Pancreas (tissue), 10 donors: Measurements from ENCODE around the gene FAM76B. TPM values are rescaled to one million over a fixed set of nuclear protein-coding genes. Genes with fewer than 3 reads are reported as not detected.

ENCODE experiments used
- ATAC-seq, 4 donors: fragments of 200-7000 bp; cut with Tn5 transposase; one replicate each; pipeline versions ENCODE4 v1.8.0 to v1.9.1; 2020; ENCODE audit warnings: mild to moderate bottlenecking in 4 of 4, moderate library complexity in 4 of 4
- DNase-seq, 6 donors: peaks; one replicate each; pipeline ENCODE4 v3.0.0-alpha.2; 2020
- FAIRE-seq: peaks from 2 replicates; lab custom pipeline; 2012; peaks lifted over from hg19 to GRCh38; lab: Jason Lieb, UNC
- H3K27ac ChIP-seq, 4 donors: fragments of 200-600 bp; sonication (generic); 1 replicate in 3 of 4; 2 replicates in 1 of 4; pipeline versions ENCODE4 v1.5.0 to v1.8.0; 2020
- H3K27me3 ChIP-seq, 4 donors: fragments of 200-600 bp; one replicate each; pipeline ENCODE4 v1.8.0; 2021
- H3K36me3 ChIP-seq, 3 donors: fragments of 200-600 bp; sonication (generic) in 1 of 3; one replicate each; pipeline versions ENCODE4 v1.5.0 to v1.8.0; 2020 to 2021
- H3K4me1 ChIP-seq, 3 donors: fragments of 200-600 bp; one replicate each; pipeline ENCODE4 v1.8.0; 2021
- H3K4me3 ChIP-seq, 4 donors: fragments of 200-600 bp; sonication (generic) in 2 of 4; one replicate each; pipeline versions ENCODE4 v1.5.0 to v1.8.0; 2020 to 2021
- H3K9me3 ChIP-seq, 4 donors: fragments of 200-600 bp; one replicate each; pipeline ENCODE4 v1.8.0; 2021
- CTCF ChIP-seq, 4 donors: fragments of 200-600 bp; sonication (generic) in 3 of 4; IDR thresholded peaks; one replicate each; pipeline versions ENCODE4 v1.5.0 to v1.8.0; 2021; ENCODE audit warnings: antibody characterized with exemption in 4 of 4
- WGBS, 2 donors: extraction: QIAGEN DNeasy Blood & Tissue Kit; methylation state at CpG; one replicate each; pipeline ENCODE4 v1.1.7; 2013; 5-methylcytosine and 5-hydroxymethylcytosine counted together
- intact Hi-C, 3 donors: fragments of 100-400 bp; cut with DNase I; formaldehyde crosslinking; loops; one replicate each; pipeline versions ENCODE4 v1.11.1 to v1.14.2; 2022
- polyA plus RNA-seq, 2 donors: library from polyadenylated mRNA; stranded (reverse); fragments of 200-250 nt; gene quantifications; one replicate each; pipeline ENCODE4 v1.2.3, GENCODE V29; 2013
- total RNA-seq, 6 donors: library from RNA; stranded (reverse); fragmentation: NEBNext Ultra II Directional in 4 of 6; extraction: Animal tissue kit (Norgen Biotek cat#: 25700) in 4 of 6; gene quantifications; one replicate each; pipeline versions ENCODE4 v1.2.1 to v1.2.4, GENCODE V29; 2021 to 2023
- donor health status: healthy with polysubstance abuse.
- donor health status: DM: no; HTN: no; CAD: no; lungs with moderate emphysema.
- donor health status: DM: no; HTN: no; CAD: no.
- donor health status: control.
- donor health status: control.
- donor health status: Bipolar disorder and iron deficiency.
- donor health status: DM: yes; HTN: yes; CAD: no.
- donor health status: DM: no; HTN: no; CAD: no.
- donor health status: DM: no; HTN: no; CAD: no.
- donor health status: DM: yes; HTN: yes; CAD: no.

The FAM76B gene
- total and polyA plus RNA-seq, 8 donors = 7.1 to 16.7 (median 9.3) TPM

GRCh38 chr11:95762534-95762933, 27.0 kb downstream of the FAM76B start:
- FAIRE-seq = no peak
- intact Hi-C loops = loop anchor here in 2 of 3 donors (5.0 kb wide), 2 partner anchors 605 to 610 kb away; no protein-coding TSS in a partner anchor
- Histone ChIP-seq H3K9me3 (no peaks in the 10 kb centered on the region), H3K4me3 (no peak overlapping the region), H3K27ac (no peak overlapping the region), H3K4me1 (no peaks in the 10 kb centered on the region), H3K36me3 (no peaks in the 10 kb centered on the region), H3K27me3 (no peaks in the 10 kb centered on the region)
- DNase-seq = no peak
- no peak for ATAC-seq
- 78 to 88% methylated on average over 3 of the region's 3 CpGs for WGBS, 2 donors
- TF ChIP-seq CTCF (IDR thresholded peaks at IDR 0.05) = no peak

- ATAC-seq = no peak
- FAIRE-seq = no peak
- no peaks in the 10 kb centered on the region for H3K36me3 ChIP-seq
- no peaks in the 10 kb centered on the region for H3K9me3 ChIP-seq
- H3K27me3 ChIP-seq = no peaks in the 10 kb centered on the region
- intact Hi-C loops = loop anchor here in 2 of 3 donors (5.0 kb wide), 2 partner anchors 604 to 609 kb away; no protein-coding TSS in a partner anchor
- H3K27ac ChIP-seq = no peak overlapping the region
- no peaks in the 10 kb centered on the region for H3K4me1 ChIP-seq
- no peak for DNase-seq
- 80% methylated on average over 1 of the region's 1 CpG for WGBS, 2 donors
- no peak for TF ChIP-seq CTCF (IDR thresholded peaks at IDR 0.05)
- H3K4me3 ChIP-seq = no peak overlapping the region
These were observed 28.6 kb downstream of the FAM76B start for GRCh38 chr11:95760941-95761340.

DNA sequence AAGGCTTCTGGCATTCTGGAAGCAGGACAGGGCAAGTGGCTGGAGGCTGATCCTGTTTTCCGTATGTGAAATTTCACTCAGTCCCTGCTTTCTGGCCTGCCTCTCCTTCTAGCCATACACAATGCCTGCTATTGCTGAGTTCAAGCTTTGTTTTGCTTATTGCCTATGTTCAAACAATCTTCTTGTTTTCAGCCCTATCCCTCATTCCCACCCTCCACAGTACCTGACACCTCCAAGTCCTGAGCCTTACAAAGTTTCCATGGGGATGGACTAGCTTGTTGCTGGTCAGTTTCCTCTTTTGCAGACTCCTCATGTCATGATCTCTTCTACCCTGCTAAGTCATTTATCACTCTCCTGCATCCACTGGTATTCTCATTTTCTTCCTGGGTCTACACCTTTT, 38.1 kb downstream of the FAM76B start:
- H3K9me3 ChIP-seq = no peaks in the 10 kb centered on the region
- FAIRE-seq (no peak), ATAC-seq (no peak)

DNA sequence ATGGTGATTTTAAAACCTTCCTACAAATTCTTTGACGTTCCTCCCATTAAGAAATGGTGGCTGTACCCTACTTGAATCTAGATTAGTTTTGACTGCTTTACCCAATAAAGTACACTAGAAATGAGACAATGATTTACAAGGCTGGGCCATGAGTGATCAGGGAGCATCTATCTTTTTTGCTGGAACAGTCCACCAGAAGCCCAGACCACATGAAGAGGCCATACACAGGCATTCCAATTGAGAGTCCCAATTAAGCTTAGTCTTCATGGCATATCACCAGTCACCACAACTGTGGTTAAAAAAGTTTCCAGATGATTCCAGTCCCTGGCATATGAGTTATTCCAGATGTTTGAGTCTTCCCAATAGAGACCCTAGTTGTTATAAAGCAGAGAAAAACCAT, 39.5 kb downstream of the FAM76B start:
- Histone ChIP-seq H3K36me3 (no peaks in the 10 kb centered on the region), H3K27me3 (no peaks in the 10 kb centered on the region), H3K9me3 (no peaks in the 10 kb centered on the region), H3K27ac (no peak overlapping the region), H3K4me3 (no peak overlapping the region), H3K4me1 (no peaks in the 10 kb centered on the region)
- FAIRE-seq (no peak), DNase-seq (no peak), ATAC-seq (no peak)
- 57 to 66% methylated on average over 1 of the region's 1 CpG for WGBS, 2 donors
- no peak for TF ChIP-seq CTCF (IDR thresholded peaks at IDR 0.05)
- intact Hi-C loops = no loop called here

More for the DNA sequence above, 38.1 kb downstream of the FAM76B start:
- intact Hi-C loops = no loop called here
- H3K27ac ChIP-seq = no peak overlapping the region
- no peaks in the 10 kb centered on the region for H3K27me3 ChIP-seq
- H3K4me1 ChIP-seq = no peaks in the 10 kb centered on the region
- TF ChIP-seq CTCF (IDR thresholded peaks at IDR 0.05) = no peak
- no peak overlapping the region for H3K4me3 ChIP-seq
- no peak for DNase-seq
- H3K36me3 ChIP-seq = no peaks in the 10 kb centered on the region
- WGBS, 2 donors = 63 to 84% methylated on average over 1 of the region's 1 CpG

DNA sequence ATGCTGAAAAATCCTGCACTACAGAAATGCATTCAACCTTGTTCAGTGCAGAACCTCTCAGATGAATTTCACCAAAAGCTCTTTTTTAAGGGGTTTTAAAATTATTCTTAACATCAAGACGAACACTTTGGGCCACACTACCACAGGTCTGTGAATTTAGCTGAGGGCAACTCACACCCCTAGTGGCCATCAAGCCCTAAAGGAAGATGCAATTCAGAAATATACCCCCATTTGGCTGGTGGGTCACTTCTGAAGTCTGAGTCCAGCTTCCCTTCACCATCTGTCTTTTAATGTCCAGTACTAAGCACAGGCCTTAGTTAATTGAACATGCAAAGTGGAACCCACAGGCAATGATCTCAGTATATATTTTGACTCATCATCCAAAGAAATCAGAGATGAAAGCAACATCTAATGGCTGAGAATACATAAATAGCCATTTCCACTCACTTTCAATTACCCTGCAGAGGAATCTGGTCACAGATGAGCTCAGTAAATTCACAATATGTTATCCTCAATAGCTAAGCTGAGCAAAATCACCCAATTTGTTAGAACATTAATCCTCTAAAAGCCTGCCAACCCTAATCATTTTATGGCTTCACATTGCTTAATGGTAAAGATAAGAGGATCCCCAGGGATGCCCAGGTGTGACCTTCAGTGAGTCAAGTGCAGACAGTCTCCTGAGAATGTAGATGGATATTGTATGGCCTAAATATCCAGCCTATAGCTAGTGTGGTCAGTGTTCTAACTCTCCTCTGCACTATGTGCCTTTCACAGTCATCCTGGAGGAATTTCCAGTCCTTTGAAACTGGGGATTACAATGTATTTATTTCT, 50.3 kb downstream of the FAM76B start:
- no peak for FAIRE-seq
- no peak for TF ChIP-seq CTCF (IDR thresholded peaks at IDR 0.05)
- DNase-seq = no peak
- no peak overlapping the region for H3K27ac ChIP-seq
- no peaks in the 10 kb centered on the region for H3K27me3 ChIP-seq
- no peaks in the 10 kb centered on the region for H3K9me3 ChIP-seq
- peaks cover 0 to 2% (median 0%) of the 10 kb centered on the region in 3 donors for H3K4me1 ChIP-seq
- WGBS, 2 donors = 0 to 79% methylated on average over 1 of the region's 1 CpG
- ATAC-seq = no peak
- intact Hi-C loops = no loop called here
- no peaks in the 10 kb centered on the region for H3K36me3 ChIP-seq
- no peak overlapping the region for H3K4me3 ChIP-seq
